ENCODE measurements around the gene STX3. TPM values are rescaled to one million over a fixed set of nuclear protein-coding genes. Genes with fewer than 3 reads are reported as not detected.

Gene STX3
- total RNA-seq, 1 donor, result 20.9 TPM

Other genes with a start within 250 kb of the STX3 start
- gene OR4D9, start 243.8 kb upstream of the STX3 start, total RNA-seq, result under 0.01 TPM
- 49.3 TPM for gene OSBP, start 139.6 kb upstream of the STX3 start, total RNA-seq
- 38.7 TPM for gene PATL1, start 86.3 kb upstream of the STX3 start, total RNA-seq
- not detected for gene OR10V1, start 41.5 kb upstream of the STX3 start, total RNA-seq
- gene MRPL16, start 55.4 kb downstream of the STX3 start, total RNA-seq, result 21.8 TPM
- not detected for gene CBLIF, start 90.1 kb downstream of the STX3 start, total RNA-seq
- 0.52 TPM for gene TCN1, start 111.1 kb downstream of the STX3 start, total RNA-seq
- gene OOSP3, start 123.4 kb downstream of the STX3 start, total RNA-seq, result not detected
- not detected for gene OOSP1, start 183.1 kb downstream of the STX3 start, total RNA-seq
- gene OOSP4A, start 208.7 kb downstream of the STX3 start, total RNA-seq, result not detected